Muscle layer of duodenum (tissue), 2 donors: Measurements from ENCODE around the gene SLC25A1.

Experiments
- H3K27ac ChIP-seq: one replicate; pipeline ENCODE4 v1.7.0; 2013; ENCODE audit warnings: mild to moderate bottlenecking, low read length
- H3K27me3 ChIP-seq: one replicate; pipeline ENCODE4 v1.7.0; 2013; ENCODE audit warnings: low read depth, mild to moderate bottlenecking, control low read depth, low read length
- H3K36me3 ChIP-seq, 2 donors: one replicate each; pipeline ENCODE4 v1.7.0; 2013; ENCODE audit warnings: low read length in 2 of 2, control low read depth in 1 of 2, mild to moderate bottlenecking in 1 of 2; ENCODE audit not compliant: insufficient read depth in 2 of 2, control insufficient read depth in 1 of 2
- H3K4me1 ChIP-seq, 2 donors: one replicate each; pipeline ENCODE4 v1.7.0; 2013; ENCODE audit warnings: low read length in 2 of 2, mild to moderate bottlenecking in 2 of 2, control low read depth in 1 of 2, moderate library complexity in 1 of 2; ENCODE audit not compliant: insufficient read depth in 2 of 2, control insufficient read depth in 1 of 2
- H3K4me3 ChIP-seq, 2 donors: one replicate each; pipeline ENCODE4 v1.7.0; 2013; ENCODE audit warnings: low read length in 2 of 2, low read depth in 1 of 2, mild to moderate bottlenecking in 1 of 2
- H3K9me3 ChIP-seq, 2 donors: one replicate each; pipeline ENCODE4 v1.7.0; 2013; ENCODE audit warnings: low read length in 2 of 2, control low read depth in 1 of 2, mild to moderate bottlenecking in 1 of 2; ENCODE audit not compliant: control insufficient read depth in 1 of 2
- donor health status: healthy.

SLC25A1 gene

DNA sequence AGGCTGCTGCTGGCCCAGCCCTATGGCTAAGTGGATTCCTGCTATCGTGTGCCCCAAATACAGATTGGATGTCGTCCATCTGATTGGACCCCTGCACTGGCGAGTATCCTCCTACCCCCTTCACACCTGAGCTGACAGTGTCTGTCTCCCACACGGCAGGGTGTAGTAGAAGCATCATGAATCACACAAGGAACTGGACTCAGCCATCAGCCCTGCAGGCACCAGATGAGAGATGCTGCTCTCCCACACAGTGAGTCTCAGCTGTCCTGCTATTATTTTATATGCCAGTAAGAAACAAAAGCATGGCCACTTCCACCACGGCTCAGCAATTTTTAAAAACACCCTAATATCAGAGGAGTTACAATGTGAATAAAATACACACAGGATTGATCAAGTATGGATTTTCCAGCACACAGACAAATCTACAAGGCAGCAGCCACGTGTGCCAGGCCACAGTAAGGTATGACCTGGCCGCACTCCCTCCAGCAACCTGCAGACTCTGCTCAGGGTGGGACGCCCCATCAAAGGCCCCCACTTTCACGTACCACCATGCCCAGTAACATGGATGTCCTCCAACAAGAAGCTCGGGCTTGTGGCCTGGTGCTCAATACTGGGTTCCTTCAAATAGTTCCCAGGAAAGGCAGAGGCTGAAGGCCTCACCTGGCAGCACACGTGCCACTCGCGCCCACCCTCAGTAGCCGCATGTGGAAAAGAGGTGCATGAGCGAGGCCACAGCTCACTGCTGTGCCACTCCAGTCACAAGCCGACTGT is 16.4 kb upstream of the SLC25A1 start:
- Histone ChIP-seq H3K9me3 (no peaks in the 10 kb centered on the region), H3K27me3 (no peaks in the 10 kb centered on the region), H3K4me1 (no peaks in the 10 kb centered on the region), H3K36me3 (peaks cover 6 to 33% of the 10 kb centered on the region in 2 donors), H3K4me3 (no peak overlapping the region), H3K27ac (no peak overlapping the region)

DNA sequence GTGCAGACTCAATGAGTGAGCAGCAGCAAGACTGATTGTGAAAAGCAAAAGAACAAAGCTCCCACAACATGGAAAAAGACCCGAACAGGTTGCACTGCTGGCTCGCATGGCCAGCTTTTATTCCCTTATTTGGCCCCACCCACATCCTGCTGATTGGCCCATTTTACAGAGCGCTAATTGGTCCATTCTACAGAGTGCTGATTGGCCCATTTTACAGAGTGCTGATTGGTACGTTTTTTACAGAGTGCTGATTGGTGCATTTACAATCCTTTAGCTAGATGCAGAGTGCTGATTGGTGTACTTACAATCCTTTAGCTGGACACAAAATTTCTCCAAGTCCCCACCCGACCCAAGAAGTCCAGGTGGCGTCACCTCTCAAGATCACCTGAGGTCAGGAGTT is 15.3 kb upstream of the SLC25A1 start:
- Histone ChIP-seq H3K4me1 (no peaks in the 10 kb centered on the region), H3K4me3 (no peak overlapping the region), H3K27ac (no peak overlapping the region), H3K36me3 (peaks cover 6 to 28% of the 10 kb centered on the region in 2 donors), H3K27me3 (no peaks in the 10 kb centered on the region), H3K9me3 (no peaks in the 10 kb centered on the region)

DNA sequence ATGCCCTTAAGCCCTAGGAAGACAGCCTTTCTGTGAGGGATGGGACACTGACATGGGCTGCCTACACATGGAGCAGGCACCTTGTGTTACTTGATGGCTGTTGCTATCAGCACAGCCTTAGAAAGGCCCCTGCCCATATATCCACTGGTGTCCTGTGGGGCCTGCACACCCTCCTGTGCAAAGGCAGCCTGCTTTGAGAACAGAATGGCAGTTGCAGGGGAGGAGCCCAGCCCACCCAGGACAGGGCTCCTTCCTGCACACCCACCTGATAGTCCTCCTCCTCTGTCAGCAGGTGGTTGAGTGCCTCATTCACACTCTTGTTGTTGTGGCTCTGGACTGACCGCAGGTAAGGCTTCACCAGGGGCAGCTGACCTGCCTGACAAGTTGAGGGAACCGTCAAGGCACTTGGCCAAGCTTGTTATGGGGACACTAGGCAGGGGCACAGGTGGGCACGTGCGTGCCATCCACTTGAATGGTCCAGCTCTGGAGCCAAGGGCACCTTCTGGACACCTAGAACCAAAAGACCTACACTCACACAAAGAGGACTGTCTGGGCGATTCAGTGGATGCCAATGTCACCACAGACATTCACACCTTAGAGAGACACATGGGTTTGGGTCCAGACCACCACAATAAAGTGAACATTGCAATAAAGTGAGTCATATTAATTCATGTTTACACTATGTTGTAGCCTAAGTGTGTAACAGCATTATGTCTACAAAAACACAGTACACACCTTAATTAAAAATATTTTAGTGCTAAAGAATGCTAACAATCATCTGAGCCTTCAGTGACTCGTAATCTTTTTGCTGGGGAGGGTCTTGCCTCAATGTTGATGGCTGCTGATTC is 9.4 kb upstream of the SLC25A1 start:
- Histone ChIP-seq H3K27ac (no peak overlapping the region), H3K36me3 (peaks cover 1 to 16% of the 10 kb centered on the region in 2 donors), H3K4me3 (no peak overlapping the region), H3K4me1 (no peaks in the 10 kb centered on the region), H3K27me3 (no peaks in the 10 kb centered on the region), H3K9me3 (no peaks in the 10 kb centered on the region)

DNA sequence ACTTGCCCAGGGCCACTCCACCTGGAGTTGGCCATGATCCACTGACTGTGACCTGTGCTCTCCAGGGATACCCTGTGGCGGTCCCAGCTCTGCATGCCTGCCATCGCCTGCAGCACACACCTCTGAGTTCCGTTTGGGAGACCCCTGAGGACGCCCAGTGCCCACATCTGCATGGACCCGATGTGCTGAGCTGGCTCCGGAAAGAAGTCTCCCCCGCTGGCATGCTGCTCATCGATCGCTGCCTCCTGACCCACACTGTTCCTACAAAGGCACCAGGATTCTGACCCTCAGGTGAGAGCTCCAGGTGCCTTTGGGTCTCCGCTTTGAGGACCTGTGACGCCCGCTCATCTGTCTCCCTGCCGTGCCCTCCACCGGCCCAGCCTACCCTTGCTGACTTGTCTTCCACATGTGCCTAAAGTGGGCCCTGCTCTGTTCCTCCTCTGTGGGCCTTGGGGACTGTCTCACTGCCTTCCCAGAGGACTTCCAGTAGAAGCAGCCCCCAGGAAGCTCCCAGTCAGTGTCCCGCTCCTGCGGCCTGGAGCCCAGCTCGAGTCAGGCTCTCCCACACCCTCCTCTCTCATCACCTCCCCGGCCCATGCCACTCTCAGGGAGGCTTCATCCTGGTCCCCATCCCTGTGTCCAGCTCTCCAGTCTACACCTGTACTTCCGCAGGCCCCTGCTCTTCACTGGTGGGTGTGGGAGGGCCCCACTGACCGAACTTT is 5.9 kb upstream of the SLC25A1 start:
- Histone ChIP-seq H3K4me1 (peaks cover 3 to 4% of the 10 kb centered on the region in 2 donors), H3K4me3 (no peak overlapping the region), H3K27me3 (no peaks in the 10 kb centered on the region), H3K36me3 (peaks cover 0 to 12% of the 10 kb centered on the region in 2 donors), H3K27ac (no peak overlapping the region), H3K9me3 (no peaks in the 10 kb centered on the region)

DNA sequence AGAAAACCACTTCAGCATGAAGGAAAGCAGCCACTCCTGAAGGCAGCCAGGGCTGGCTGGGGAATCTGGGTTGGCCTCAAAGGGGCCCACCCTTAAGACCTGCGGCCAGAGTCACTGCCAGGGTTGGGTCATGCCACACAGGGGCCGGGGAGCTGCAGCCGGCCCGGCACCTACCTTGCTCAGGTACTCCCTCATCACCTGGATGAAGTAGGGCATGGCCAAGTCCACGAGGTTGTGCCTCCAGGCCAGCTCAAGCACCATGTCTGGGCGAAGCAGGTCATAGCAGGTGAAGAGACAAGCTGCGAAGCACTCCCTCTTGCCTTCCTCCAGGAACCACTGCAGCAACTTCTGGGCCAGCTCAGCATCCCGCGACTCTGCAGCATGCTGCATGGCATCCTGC is 4.7 kb upstream of the SLC25A1 start:
- Histone ChIP-seq H3K27me3 (no peaks in the 10 kb centered on the region), H3K4me3 (no peak overlapping the region)

DNA sequence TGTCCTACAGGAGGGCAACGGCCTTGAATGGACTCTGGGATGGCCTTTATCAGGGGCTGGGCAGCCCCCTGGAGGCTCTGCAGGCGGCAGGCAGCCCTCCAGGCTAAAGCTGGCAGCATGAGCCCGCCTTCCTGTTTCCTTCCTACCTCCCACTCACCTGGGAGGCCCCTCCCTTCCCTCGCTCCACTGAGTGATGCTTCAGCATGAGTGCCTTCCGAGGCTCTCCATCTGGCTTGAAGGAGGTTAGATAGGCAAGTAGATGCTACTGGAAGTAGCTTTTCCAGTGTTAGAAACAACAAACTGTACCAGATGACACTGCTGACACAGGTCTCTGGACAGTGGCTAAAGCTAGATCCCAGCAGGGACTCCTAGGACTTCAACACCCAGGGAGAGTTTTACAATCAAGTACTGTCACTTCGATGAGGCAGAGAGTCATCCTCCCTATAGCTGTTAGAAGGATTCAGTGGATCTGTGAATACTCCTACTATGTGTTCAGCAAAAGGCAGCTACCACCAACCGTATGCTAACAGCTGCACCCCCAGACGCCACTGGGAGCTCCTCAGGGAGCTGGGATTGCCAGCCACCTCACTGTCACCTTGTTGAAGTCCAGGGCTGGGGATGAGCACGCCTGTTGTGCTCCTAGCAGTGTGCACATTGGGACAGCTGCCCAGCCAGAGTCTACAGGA is 4.1 kb upstream of the SLC25A1 start:
- H3K36me3 ChIP-seq = peaks cover 0 to 8% of the 10 kb centered on the region in 2 donors
- no peak overlapping the region for H3K27ac ChIP-seq

More for the DNA sequence above, 4.7 kb upstream of the SLC25A1 start:
- Histone ChIP-seq H3K36me3 (peaks cover 0 to 12% of the 10 kb centered on the region in 2 donors), H3K4me1 (peaks cover 3 to 9% of the 10 kb centered on the region in 2 donors), H3K27ac (no peak overlapping the region), H3K9me3 (no peaks in the 10 kb centered on the region)

DNA sequence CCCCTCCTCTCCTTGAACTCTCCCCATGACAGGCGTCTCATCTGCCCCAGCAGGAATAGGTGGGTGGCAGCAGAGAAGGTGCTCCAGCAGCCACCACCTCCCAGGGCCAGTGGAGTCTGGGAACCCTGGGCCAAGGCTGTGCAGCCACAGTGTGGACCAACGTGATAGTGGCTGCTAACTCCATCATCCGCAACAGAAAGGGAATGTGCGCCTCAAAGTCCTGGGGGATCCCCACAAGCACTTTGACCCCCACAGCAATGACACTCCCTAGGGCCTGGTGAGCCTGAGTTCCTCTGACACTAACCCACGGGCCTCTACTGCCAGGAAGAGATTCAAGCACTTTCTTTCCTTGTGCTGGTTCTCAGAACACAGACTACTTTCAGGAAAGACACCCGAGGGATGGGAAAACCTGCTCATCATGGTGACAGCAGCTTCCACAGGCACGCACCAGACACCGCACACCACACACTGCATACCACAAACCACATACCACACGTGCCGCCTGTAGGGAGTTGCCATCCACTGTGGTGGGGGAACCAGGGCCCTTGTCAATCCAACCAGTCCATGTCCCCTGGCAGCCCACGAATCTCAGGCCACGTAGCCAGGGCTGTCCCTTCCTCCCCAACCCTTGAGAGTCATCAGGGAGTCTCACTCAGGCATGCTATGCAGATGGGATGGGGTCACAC is 3.4 kb upstream of the SLC25A1 start:
- no peak overlapping the region for H3K27ac ChIP-seq
- H3K9me3 ChIP-seq = no peaks in the 10 kb centered on the region

More for the DNA sequence above, 4.1 kb upstream of the SLC25A1 start:
- no peak overlapping the region for H3K4me3 ChIP-seq
- no peaks in the 10 kb centered on the region for H3K9me3 ChIP-seq
- H3K4me1 ChIP-seq = peaks cover 3 to 11% of the 10 kb centered on the region in 2 donors
- no peaks in the 10 kb centered on the region for H3K27me3 ChIP-seq

DNA sequence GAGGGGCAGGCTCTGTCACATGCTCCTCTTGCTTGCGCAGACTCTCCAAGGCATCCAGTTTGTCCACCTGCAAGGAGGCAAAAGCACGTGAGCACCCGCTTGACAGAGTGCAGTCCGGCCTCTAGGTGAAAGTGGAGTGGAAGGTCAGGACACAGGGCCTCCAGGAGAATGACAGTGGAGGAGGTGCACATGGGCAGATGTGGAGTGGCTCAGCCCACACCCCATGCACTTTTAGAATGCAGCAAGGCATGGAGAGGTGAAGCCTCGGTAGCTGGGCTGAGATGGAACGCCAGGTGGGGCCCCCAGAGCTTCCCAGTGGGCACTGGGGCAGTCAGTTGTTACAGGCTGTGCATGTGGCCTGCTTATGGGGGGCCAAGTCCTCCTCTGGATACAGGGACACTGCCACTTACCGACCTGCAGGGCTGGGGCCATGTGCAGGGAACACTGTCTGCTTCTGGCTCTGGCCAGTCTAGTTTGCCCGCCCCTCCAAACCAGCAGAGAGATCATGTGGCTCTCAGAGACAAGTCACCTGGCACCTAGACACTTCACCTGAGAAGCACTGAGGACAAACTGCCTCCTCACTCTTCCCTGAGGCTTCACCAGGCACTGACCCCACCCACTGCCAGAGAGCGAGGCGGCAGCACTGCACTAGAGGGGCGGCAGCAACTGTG is 2.3 kb upstream of the SLC25A1 start:
- Histone ChIP-seq H3K9me3 (no peaks in the 10 kb centered on the region), H3K4me3 (no peak overlapping the region), H3K36me3 (no peaks in the 10 kb centered on the region), H3K4me1 (peaks cover 3 to 26% of the 10 kb centered on the region in 2 donors), H3K27ac (no peak overlapping the region), H3K27me3 (no peaks in the 10 kb centered on the region)

More for the DNA sequence above, 3.4 kb upstream of the SLC25A1 start:
- Histone ChIP-seq H3K4me1 (peaks cover 3 to 17% of the 10 kb centered on the region in 2 donors), H3K4me3 (no peak overlapping the region), H3K36me3 (peaks cover 0 to 1% of the 10 kb centered on the region in 2 donors), H3K27me3 (no peaks in the 10 kb centered on the region)

DNA sequence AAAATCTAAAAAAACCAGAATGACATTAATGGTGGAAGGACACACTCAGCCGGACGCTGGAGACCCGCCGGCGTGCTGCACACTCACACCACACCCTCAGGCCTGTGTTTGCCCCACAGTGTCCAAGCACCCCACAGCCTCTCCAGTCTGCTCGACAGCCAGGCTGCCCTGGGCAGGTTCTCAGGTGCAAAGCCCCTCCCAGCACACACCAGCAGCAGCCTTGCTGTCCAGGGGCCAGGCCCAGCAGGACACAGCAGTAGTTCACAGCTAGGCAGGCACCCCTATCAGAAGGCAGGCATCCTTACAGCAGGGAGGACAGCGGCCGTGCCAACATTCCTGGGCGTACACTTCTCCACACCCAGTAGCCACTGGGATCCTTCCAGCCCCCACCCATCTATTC is 1.7 kb upstream of the SLC25A1 start:
- Histone ChIP-seq H3K4me3 (no peak overlapping the region), H3K27me3 (no peaks in the 10 kb centered on the region), H3K9me3 (no peaks in the 10 kb centered on the region), H3K27ac (no peak overlapping the region), H3K36me3 (no peaks in the 10 kb centered on the region), H3K4me1 (peaks cover 3 to 26% of the 10 kb centered on the region in 2 donors)

DNA sequence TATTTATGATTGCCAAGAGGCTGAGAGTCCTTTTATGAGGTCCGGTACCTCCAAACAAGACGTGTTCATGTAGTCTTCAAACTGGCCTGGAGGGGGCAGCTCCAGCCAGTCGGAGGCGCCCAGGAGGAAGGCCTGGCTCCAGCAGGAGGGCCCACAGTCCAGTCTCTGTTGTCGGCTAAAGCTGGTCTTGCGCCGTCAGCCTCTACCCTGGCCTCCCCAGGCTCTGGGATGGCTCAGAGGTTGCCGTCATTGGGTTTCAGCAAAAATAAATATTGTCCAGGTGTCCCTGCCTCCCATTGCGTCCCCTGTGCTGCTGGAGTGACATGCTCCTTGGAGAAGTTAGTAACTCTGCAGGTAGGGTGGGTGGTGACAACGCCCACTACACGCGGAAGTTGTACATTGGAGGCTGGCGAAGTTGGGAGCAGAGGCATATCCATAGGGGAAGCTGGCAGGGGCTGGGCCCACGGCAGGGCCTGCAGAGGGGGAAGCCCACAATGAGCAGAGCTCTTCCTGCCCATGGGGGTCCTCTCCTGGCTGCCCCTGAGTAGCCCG is 1.0 kb upstream of the SLC25A1 start:
- peak overlapping the region; percentile 45 for H3K27ac ChIP-seq
- peak overlapping the region; percentile 47 to 80 for H3K4me3 ChIP-seq
- H3K4me1 ChIP-seq = peaks cover 3 to 32% of the 10 kb centered on the region in 2 donors
- H3K27me3 ChIP-seq = no peaks in the 10 kb centered on the region
- no peaks in the 10 kb centered on the region for H3K36me3 ChIP-seq
- no peaks in the 10 kb centered on the region for H3K9me3 ChIP-seq
